Effector memory CD4-positive, alpha-beta T cell (primary cell): ENCODE data around the gene SERPINA5.

Experiments
- DNase-seq, 3 donors: peaks; one replicate each; pipeline ENCODE4 v3.0.0-alpha.2; 2020
- H3K27ac ChIP-seq: 2 replicates; pipeline ENCODE4 v1.7.0; 2013; ENCODE audit warnings: mild to moderate bottlenecking, low read length, moderate library complexity; ENCODE audit not compliant: insufficient read depth, poor library complexity, severe bottlenecking
- H3K27me3 ChIP-seq: replicated peaks from 2 replicates; pipeline ENCODE4 v1.7.0; 2013; ENCODE audit warnings: mild to moderate bottlenecking, low read length; ENCODE audit not compliant: insufficient read depth, control insufficient read depth, poor library complexity, severe bottlenecking
- H3K36me3 ChIP-seq: 2 replicates; pipeline ENCODE4 v1.7.0; 2013; ENCODE audit warnings: mild to moderate bottlenecking, low read length, moderate library complexity; ENCODE audit not compliant: control insufficient read depth, insufficient read depth
- H3K4me1 ChIP-seq: 2 replicates; pipeline ENCODE4 v1.7.0; 2013; ENCODE audit warnings: low read length, mild to moderate bottlenecking; ENCODE audit not compliant: control insufficient read depth, insufficient read depth, poor library complexity, severe bottlenecking
- H3K4me3 ChIP-seq: 2 replicates; pipeline ENCODE4 v1.7.0; 2013; ENCODE audit warnings: low read length, low read depth, mild to moderate bottlenecking; ENCODE audit not compliant: insufficient read depth, poor library complexity, severe bottlenecking
- H3K9me3 ChIP-seq: 2 replicates; pipeline ENCODE4 v1.7.0; 2013; ENCODE audit warnings: mild to moderate bottlenecking, low read length, moderate library complexity; ENCODE audit not compliant: control insufficient read depth

SERPINA5 gene

GRCh38 chr14:94586635-94587034 lies 5.4 kb downstream of the SERPINA5 start:
- no peaks in the 10 kb centered on the region for H3K27me3 ChIP-seq
- no peak for DNase-seq
- no peaks in the 10 kb centered on the region for H3K36me3 ChIP-seq
- no peak overlapping the region for H3K4me3 ChIP-seq
- no peak overlapping the region for H3K27ac ChIP-seq
- no peaks in the 10 kb centered on the region for H3K9me3 ChIP-seq
- no peaks in the 10 kb centered on the region for H3K4me1 ChIP-seq

DNA sequence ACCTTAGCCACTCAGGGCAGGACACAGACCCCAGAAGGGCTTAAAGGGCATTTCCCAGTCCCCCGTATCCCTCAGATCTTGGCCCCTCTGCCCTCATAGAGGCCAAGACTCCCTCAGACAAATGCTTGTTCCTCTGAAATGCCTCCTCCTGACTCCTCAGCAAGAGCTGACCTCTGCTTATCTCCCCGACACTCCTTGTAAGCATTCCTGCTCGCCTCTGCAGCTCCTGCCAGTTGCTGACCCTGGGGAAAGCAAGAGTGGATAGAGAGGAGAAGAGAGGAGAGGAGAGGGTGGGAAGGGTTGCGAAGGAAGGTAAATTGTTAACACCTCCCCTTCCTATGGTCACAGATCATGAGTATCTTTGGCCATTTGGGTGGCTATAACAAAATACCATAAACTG lies 7.1 kb downstream of the SERPINA5 start:
- Histone ChIP-seq H3K36me3 (no peaks in the 10 kb centered on the region), H3K9me3 (no peaks in the 10 kb centered on the region), H3K4me3 (no peak overlapping the region), H3K27ac (no peak overlapping the region), H3K4me1 (no peaks in the 10 kb centered on the region), H3K27me3 (no peaks in the 10 kb centered on the region)
- DNase-seq = no peak

DNA sequence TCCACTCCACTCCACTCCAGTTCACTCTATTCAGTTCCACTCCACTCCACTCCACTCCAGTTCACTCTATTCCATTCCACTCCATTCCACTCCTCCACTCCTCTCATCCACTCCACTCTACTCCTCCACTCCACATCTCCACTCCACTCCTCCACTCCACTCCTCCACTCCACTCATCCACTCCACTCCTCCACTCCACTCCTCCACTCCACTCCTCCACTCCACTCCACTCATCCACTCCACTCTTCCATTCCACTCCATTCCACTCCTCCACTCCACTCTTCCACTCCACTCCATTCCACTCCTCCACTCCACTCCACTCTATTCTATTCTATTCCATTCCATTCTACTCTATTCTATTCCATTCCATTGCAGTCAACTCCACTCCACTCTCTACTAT lies 9.8 kb downstream of the SERPINA5 start:
- H3K27ac ChIP-seq = no peak overlapping the region
- no peaks in the 10 kb centered on the region for H3K9me3 ChIP-seq
- no peaks in the 10 kb centered on the region for H3K27me3 ChIP-seq
- no peaks in the 10 kb centered on the region for H3K36me3 ChIP-seq
- H3K4me3 ChIP-seq = no peak overlapping the region
- H3K4me1 ChIP-seq = no peaks in the 10 kb centered on the region
- no peak for DNase-seq

- Histone ChIP-seq H3K36me3 (no peaks in the 10 kb centered on the region), H3K27ac (no peak overlapping the region), H3K4me1 (no peaks in the 10 kb centered on the region), H3K27me3 (no peaks in the 10 kb centered on the region), H3K4me3 (no peak overlapping the region), H3K9me3 (no peaks in the 10 kb centered on the region)
- DNase-seq = no peak
Observed at GRCh38 chr14:94591871-94592270, 10.6 kb downstream of the SERPINA5 start.

- no peaks in the 10 kb centered on the region for H3K9me3 ChIP-seq
- no peaks in the 10 kb centered on the region for H3K27me3 ChIP-seq
- H3K4me3 ChIP-seq = no peak overlapping the region
- no peaks in the 10 kb centered on the region for H3K4me1 ChIP-seq
- H3K36me3 ChIP-seq = no peaks in the 10 kb centered on the region
- no peak overlapping the region for H3K27ac ChIP-seq
- DNase-seq = no peak
Observed at GRCh38 chr14:94592457-94592856, 11.2 kb downstream of the SERPINA5 start.

- Histone ChIP-seq H3K27me3 (no peaks in the 10 kb centered on the region), H3K4me3 (no peak overlapping the region), H3K9me3 (no peaks in the 10 kb centered on the region), H3K4me1 (no peaks in the 10 kb centered on the region), H3K27ac (no peak overlapping the region), H3K36me3 (no peaks in the 10 kb centered on the region)
- DNase-seq = no peak
Observed at GRCh38 chr14:94593376-94593748, 12.1 kb downstream of the SERPINA5 start.

GRCh38 chr14:94593749-94594431 lies 12.7 kb downstream of the SERPINA5 start:
- no peak overlapping the region for H3K4me3 ChIP-seq
- H3K27me3 ChIP-seq = no peaks in the 10 kb centered on the region
- no peak for DNase-seq
- no peaks in the 10 kb centered on the region for H3K9me3 ChIP-seq
- no peaks in the 10 kb centered on the region for H3K4me1 ChIP-seq
- H3K36me3 ChIP-seq = no peaks in the 10 kb centered on the region
- no peak overlapping the region for H3K27ac ChIP-seq

DNA sequence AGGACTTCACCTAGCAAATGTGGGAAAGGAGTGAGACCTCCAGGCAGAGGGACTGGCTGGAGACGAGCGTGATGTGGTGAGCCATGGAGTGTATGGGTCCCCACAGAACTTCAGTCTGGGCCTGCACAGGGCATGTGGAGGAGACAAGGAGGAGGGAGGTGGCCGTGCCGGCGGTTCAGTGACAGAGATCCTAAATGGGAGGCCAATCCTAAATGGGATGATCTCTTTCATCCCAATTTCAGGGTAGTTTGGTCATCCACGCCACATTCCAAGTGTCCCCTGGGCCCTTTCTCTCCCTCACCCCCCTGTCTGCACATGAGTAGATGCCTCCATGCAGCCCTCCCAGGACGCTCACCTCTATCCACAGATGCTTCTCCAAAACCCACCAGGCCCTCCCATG lies 13.2 kb downstream of the SERPINA5 start:
- H3K4me1 ChIP-seq = no peaks in the 10 kb centered on the region
- DNase-seq = no peak
- H3K9me3 ChIP-seq = no peaks in the 10 kb centered on the region

DNA sequence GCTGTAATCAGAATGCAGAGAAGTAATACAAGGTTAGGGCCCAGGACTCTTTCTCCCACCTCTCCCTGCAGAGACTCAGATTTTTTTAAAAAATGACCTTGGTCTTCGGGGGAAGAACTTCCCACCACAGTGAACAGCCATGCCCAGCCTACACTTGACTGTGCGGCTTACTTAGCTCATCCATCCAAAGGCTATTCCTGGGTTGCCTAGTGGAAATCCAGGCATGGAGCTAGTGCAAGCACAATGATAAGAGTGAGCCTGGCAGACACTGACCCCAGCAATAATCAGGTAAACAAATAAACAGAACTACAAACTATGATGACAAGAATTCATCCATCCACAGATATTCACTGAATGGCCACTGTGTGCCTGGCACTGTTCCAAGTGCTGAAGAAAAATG lies 14.7 kb downstream of the SERPINA5 start:
- Histone ChIP-seq H3K4me1 (no peaks in the 10 kb centered on the region), H3K27ac (no peak overlapping the region), H3K4me3 (no peak overlapping the region), H3K9me3 (no peaks in the 10 kb centered on the region), H3K27me3 (no peaks in the 10 kb centered on the region), H3K36me3 (no peaks in the 10 kb centered on the region)
- DNase-seq = no peak

More for the DNA sequence above, 13.2 kb downstream of the SERPINA5 start:
- no peak overlapping the region for H3K4me3 ChIP-seq
- H3K27ac ChIP-seq = no peak overlapping the region
- no peaks in the 10 kb centered on the region for H3K36me3 ChIP-seq
- H3K27me3 ChIP-seq = no peaks in the 10 kb centered on the region

DNA sequence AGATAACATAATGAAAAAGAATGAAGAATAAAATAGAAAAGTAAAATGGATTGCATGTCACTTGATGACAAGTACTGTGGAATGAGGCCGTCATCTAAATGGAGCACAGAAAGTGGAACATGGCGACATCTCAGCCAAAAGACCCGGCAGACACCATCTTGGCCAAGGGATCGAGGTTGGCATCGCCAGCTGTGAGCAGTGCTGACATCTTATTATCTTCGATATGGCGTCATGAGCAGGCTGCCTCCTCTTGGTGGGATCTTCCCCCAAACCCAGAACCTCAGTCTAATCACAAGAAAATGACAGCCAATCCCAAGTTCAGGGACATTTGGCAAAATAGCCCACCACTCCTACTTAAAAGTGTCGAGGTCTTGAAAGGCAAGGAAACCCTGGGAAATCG lies 15.1 kb downstream of the SERPINA5 start:
- Histone ChIP-seq H3K27ac (no peak overlapping the region), H3K4me1 (no peaks in the 10 kb centered on the region), H3K27me3 (no peaks in the 10 kb centered on the region), H3K9me3 (no peaks in the 10 kb centered on the region), H3K4me3 (no peak overlapping the region), H3K36me3 (no peaks in the 10 kb centered on the region)
- DNase-seq = no peak
